ENCODE data around the gene CLDN5. TPM values are rescaled to one million over a fixed set of nuclear protein-coding genes. Genes with fewer than 3 reads are reported as not detected.
A peak's percentile ranks its signal among the peaks of the same experiment; 100 is the strongest.

CLDN5 gene
- total RNA-seq, 1 donor from 2014 or later, result 0.44 TPM

GRCh38 chr22:19523240-19524169 lies 705 bp downstream of the CLDN5 start:
- Mint-ChIP-seq H3K36me3 (ENCODE audit: low read depth) (peaks cover 12% of the 10 kb centered on the region), H3K4me3 (peak overlapping the region; percentile 78), H3K27ac (peak overlapping the region; percentile 48), H3K9me3 (no peaks in the 10 kb centered on the region), H3K4me1 (peaks cover 7% of the 10 kb centered on the region), H3K27me3 (peaks cover 19% of the 10 kb centered on the region)
- DNase-seq, result peak; percentile 81
- intact Hi-C loops (cut with micrococcal nuclease), result loop anchor here (2.0 kb wide), 1 partner anchor 107 kb away; no protein-coding TSS in a partner anchor

DNA sequence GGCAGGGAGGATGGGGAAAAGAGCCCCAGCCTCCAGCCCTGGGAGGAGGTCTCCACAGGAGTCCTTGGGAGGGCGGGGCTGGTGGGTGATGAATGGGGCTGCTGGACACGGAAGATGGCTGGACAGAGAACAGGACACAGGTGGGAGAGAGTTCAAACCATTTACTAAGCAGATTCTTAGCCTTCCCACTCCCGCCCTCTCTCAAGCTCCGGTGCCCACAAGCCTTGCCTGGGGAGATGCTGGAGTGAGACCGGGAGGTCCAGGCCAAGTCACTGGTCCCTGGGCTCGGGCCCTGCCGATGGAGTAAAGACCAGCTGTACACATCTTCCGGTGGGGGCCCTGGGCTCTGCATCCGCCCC lies 1.4 kb downstream of the CLDN5 start:
- peak overlapping the region; percentile 34 for H3K27ac Mint-ChIP-seq
- DNase-seq, result peak; percentile 55
- intact Hi-C loops (cut with micrococcal nuclease), result no loop called here
- H3K4me3 Mint-ChIP-seq, result peak overlapping the region; percentile 78
- peaks cover 7% of the 10 kb centered on the region for H3K4me1 Mint-ChIP-seq
- peaks cover 19% of the 10 kb centered on the region for H3K27me3 Mint-ChIP-seq
- H3K9me3 Mint-ChIP-seq, result no peaks in the 10 kb centered on the region
- H3K36me3 Mint-ChIP-seq (ENCODE audit: low read depth), result peaks cover 12% of the 10 kb centered on the region

DNA sequence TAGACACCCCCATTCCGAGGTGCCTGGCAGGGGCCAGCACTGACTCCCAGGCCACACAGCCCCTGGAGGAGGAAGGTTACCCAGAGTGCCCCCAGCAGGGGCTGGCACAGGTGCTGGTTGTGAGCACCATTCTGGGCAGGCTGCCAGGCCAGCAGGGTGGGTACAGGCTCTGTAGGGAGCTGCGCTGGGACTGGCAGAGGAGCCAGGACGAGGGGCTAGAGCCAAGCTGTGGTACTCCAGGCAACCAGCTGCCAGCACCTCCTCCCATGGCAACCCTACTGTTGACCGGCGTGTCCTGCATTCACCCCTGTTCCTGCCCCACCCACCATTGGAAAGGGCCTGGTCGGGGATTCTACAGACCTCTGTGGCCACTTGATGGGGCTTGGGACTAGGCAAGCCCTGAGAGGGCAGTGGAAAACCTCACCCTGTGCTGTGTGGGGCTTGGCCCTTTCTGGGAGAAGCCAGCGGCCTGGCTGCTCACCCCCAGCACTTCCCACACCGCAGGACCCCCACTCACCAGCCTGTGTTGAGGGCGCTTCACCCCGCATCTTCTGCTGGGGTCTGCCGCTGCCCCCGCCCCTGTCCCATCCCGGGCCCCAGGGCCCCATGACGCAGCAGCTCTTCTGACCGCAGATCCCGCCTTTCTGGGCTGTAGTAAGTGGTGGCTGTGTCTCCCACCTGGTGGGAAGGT lies 1.9 kb downstream of the CLDN5 start:
- H3K4me3 Mint-ChIP-seq, result peak overlapping the region; percentile 78
- H3K9me3 Mint-ChIP-seq, result no peaks in the 10 kb centered on the region
- peaks cover 19% of the 10 kb centered on the region for H3K27me3 Mint-ChIP-seq
- H3K27ac Mint-ChIP-seq, result no peak overlapping the region
- intact Hi-C loops (cut with micrococcal nuclease), result no loop called here
- peaks cover 12% of the 10 kb centered on the region for H3K36me3 Mint-ChIP-seq (ENCODE audit: low read depth)
- H3K4me1 Mint-ChIP-seq, result peaks cover 7% of the 10 kb centered on the region
- DNase-seq, result peak; percentile 55

- intact Hi-C loops (cut with micrococcal nuclease), result no loop called here
- DNase-seq, result no peak
- Mint-ChIP-seq H3K4me1 (peaks cover 7% of the 10 kb centered on the region), H3K9me3 (no peaks in the 10 kb centered on the region), H3K27ac (no peak overlapping the region), H3K4me3 (no peak overlapping the region), H3K27me3 (peaks cover 16% of the 10 kb centered on the region), H3K36me3 (ENCODE audit: low read depth) (peaks cover 18% of the 10 kb centered on the region)
Measured at GRCh38 chr22:19520566-19521305, 3.5 kb downstream of the CLDN5 start.

DNA sequence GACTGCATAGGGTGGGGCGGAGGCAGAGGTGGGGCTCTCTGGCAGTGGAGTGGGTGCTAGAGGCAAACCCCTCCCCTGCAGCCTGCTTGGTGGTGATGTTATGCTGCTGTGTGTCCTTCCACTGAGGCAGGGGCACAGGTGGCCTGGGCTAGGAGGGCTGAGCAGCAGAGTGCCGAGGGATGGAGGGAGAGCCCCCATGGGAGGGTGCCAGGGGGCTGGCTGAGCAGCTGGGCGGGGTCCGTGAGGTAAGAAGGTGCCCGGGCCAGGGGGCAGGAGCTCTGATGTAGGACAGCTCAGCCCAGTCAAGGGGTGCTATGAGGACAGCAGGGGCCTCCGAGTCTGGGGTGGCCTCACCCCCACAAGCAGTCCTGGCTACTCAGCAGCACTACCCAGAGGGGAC lies 4.2 kb downstream of the CLDN5 start:
- Mint-ChIP-seq H3K4me1 (peaks cover 7% of the 10 kb centered on the region), H3K27ac (no peak overlapping the region), H3K4me3 (no peak overlapping the region), H3K9me3 (no peaks in the 10 kb centered on the region), H3K36me3 (ENCODE audit: low read depth) (peaks cover 23% of the 10 kb centered on the region), H3K27me3 (peaks cover 15% of the 10 kb centered on the region)
- peak; percentile 52 for DNase-seq
- intact Hi-C loops (cut with micrococcal nuclease), result no loop called here

- intact Hi-C loops (cut with micrococcal nuclease), result no loop called here
- Mint-ChIP-seq H3K36me3 (ENCODE audit: low read depth) (peaks cover 28% of the 10 kb centered on the region), H3K27ac (no peak overlapping the region), H3K4me1 (peaks cover 2% of the 10 kb centered on the region), H3K4me3 (no peak overlapping the region), H3K27me3 (peaks cover 10% of the 10 kb centered on the region), H3K9me3 (no peaks in the 10 kb centered on the region)
- no peak for DNase-seq
Measured at GRCh38 chr22:19519041-19519926, 4.9 kb downstream of the CLDN5 start.

GRCh38 chr22:19518635-19519034 lies 5.6 kb downstream of the CLDN5 start:
- Mint-ChIP-seq H3K27ac (no peak overlapping the region), H3K36me3 (ENCODE audit: low read depth) (peaks cover 34% of the 10 kb centered on the region), H3K9me3 (no peaks in the 10 kb centered on the region), H3K27me3 (peaks cover 7% of the 10 kb centered on the region), H3K4me1 (peaks cover 6% of the 10 kb centered on the region), H3K4me3 (no peak overlapping the region)
- intact Hi-C loops (cut with micrococcal nuclease), result no loop called here
- DNase-seq, result no peak

- Mint-ChIP-seq H3K27me3 (peaks cover 4% of the 10 kb centered on the region), H3K36me3 (ENCODE audit: low read depth) (peaks cover 40% of the 10 kb centered on the region), H3K27ac (no peak overlapping the region), H3K9me3 (no peaks in the 10 kb centered on the region), H3K4me1 (peaks cover 6% of the 10 kb centered on the region), H3K4me3 (no peak overlapping the region)
- intact Hi-C loops (cut with micrococcal nuclease), result no loop called here
- DNase-seq, result no peak
Measured at GRCh38 chr22:19517919-19518611, 6.1 kb downstream of the CLDN5 start.

- DNase-seq, result no peak
- H3K27me3 Mint-ChIP-seq, result no peaks in the 10 kb centered on the region
- intact Hi-C loops (cut with micrococcal nuclease), result no loop called here
- H3K36me3 Mint-ChIP-seq (ENCODE audit: low read depth), result peaks cover 47% of the 10 kb centered on the region
- H3K27ac Mint-ChIP-seq, result no peak overlapping the region
- H3K4me3 Mint-ChIP-seq, result no peak overlapping the region
- no peaks in the 10 kb centered on the region for H3K9me3 Mint-ChIP-seq
- H3K4me1 Mint-ChIP-seq, result peaks cover 4% of the 10 kb centered on the region
Measured at GRCh38 chr22:19517171-19517500, 7.1 kb downstream of the CLDN5 start.

GRCh38 chr22:19516378-19517170 lies 7.6 kb downstream of the CLDN5 start:
- H3K9me3 Mint-ChIP-seq, result no peaks in the 10 kb centered on the region
- intact Hi-C loops (cut with micrococcal nuclease), result no loop called here
- peaks cover 4% of the 10 kb centered on the region for H3K4me1 Mint-ChIP-seq
- peaks cover 49% of the 10 kb centered on the region for H3K36me3 Mint-ChIP-seq (ENCODE audit: low read depth)
- H3K4me3 Mint-ChIP-seq, result no peak overlapping the region
- no peak for DNase-seq
- no peaks in the 10 kb centered on the region for H3K27me3 Mint-ChIP-seq
- H3K27ac Mint-ChIP-seq, result no peak overlapping the region

DNA sequence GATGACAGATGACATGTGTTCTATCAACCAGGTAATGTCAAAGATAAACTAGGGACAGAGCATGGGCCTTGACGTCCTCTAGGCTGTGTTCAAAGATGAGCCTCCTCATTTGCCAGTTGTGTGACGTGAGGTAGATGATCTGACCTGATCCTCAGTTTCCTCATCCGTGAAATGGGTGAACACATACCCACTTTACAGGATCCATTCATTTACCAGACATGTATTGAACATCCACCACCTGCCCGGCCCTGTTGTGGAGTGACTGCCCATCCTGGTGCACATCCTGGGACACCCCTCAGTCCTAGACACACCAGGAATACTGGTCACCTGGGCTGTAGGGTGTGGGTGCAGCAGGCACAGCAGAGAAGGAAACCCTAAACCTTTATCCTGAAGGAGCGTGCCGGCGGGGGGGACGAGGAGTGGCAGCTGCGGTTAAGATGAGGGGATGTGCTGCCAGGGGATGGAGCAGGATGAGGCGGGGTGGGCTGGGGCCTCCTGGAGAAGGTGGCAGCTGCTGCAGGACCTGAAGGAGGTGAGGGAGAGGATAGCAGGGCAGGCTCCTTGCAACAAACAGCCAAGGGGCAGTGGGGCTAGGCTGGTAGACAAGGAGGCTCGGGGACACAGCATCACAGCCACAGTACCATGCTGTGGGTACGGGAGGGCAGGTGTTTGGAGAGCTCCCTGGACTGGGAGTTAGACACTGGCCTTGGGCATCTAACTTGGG lies 8.4 kb downstream of the CLDN5 start:
- H3K9me3 Mint-ChIP-seq, result no peaks in the 10 kb centered on the region
- H3K4me1 Mint-ChIP-seq, result peaks cover 4% of the 10 kb centered on the region
- intact Hi-C loops (cut with micrococcal nuclease), result no loop called here
- H3K36me3 Mint-ChIP-seq (ENCODE audit: low read depth), result peaks cover 53% of the 10 kb centered on the region
- H3K27me3 Mint-ChIP-seq, result no peaks in the 10 kb centered on the region
- no peak overlapping the region for H3K4me3 Mint-ChIP-seq
- no peak overlapping the region for H3K27ac Mint-ChIP-seq
- no peak for DNase-seq
